ENCODE results near the gene CX3CL1.

DNA sequence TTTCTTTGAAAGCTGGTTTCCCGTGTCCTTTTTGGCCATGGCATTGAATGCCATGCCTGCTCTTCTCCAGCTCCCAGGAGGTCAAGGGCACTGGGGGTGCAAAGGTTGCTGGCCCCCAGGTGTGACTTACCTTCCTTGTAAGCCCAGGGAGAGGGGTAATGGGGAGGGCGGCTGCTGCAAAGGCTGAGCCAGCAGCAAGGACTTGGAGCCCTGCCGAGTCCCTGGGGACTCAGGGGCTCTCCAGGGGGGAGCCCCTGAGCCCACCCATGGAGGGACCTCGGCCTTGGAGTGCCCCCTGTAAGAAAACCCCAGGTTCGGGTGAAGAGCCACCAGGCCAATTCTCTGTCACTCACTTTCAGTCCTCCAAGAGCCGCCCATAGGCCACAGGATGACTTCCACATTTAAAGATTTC is 19.6 kb upstream of the CX3CL1 start:
- TF ChIP-seq CTCF (conservative IDR thresholded peaks at IDR 0.05; ENCODE audit: low read depth, low read length) (no peak), EZH2 (IDR thresholded peaks at IDR 0.05; ENCODE audit: low read length, unreplicated experiment) (no peak), EZH2phosphoT487 (IDR thresholded peaks at IDR 0.05; ENCODE audit: borderline replicate concordance, low read length) (no peak)
